ENCODE measurements around the gene BIN1. TPM values are rescaled to one million over a fixed set of nuclear protein-coding genes. Genes with fewer than 3 reads are reported as not detected.

Gene BIN1, protein sequence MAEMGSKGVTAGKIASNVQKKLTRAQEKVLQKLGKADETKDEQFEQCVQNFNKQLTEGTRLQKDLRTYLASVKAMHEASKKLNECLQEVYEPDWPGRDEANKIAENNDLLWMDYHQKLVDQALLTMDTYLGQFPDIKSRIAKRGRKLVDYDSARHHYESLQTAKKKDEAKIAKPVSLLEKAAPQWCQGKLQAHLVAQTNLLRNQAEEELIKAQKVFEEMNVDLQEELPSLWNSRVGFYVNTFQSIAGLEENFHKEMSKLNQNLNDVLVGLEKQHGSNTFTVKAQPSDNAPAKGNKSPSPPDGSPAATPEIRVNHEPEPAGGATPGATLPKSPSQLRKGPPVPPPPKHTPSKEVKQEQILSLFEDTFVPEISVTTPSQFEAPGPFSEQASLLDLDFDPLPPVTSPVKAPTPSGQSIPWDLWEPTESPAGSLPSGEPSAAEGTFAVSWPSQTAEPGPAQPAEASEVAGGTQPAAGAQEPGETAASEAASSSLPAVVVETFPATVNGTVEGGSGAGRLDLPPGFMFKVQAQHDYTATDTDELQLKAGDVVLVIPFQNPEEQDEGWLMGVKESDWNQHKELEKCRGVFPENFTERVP
- 100 to 1,000 TPM in 1 of 3 donors, 10 to 100 TPM in 2; 84.5 to 100 (median 85.4) TPM for polyA plus RNA-seq (ENCODE audit: insufficient read length in 3 of 3)

DNA sequence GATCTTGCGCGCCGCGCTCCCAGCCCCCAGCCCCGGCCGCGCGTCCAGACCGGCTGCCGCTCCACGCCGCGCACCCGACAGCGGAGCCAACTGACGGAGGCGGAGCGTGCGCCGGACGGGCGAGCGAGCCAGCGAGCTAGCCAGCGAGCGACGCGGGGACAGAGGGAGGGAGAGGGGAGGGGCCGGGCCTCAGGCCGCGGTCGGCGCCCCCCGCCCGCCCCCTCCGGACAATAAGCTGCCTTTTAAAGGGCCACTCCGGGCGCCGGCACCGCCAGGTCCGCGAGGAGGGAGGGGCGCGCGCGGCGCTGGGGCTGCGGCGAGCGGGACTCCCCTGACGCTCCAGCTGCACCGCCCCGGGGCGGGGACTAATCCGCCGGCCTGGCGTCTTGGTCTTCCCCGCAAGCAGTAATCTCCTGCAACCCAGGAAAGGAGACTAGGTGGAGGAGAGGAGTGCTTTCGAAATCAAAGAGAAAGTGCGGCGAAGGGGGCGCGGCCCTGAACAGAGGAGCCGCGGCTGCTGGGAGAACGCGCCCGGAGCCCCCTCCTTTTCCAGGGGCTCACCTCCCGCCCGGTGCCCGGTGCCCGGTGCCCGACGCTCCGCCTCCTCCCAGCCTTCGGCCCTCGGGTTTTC, at the start of gene BIN1:
Gene BIN1, minus strand, starts transcription at position 164 of the 631 bp plus-strand sequence. CDS start 211 bp downstream, outside the sequence.
- DNase-seq (ENCODE audit: low read depth in 3 of 3, low spot score in 2 of 3): peak in 1 of 3 donors; percentile 81

DNA sequence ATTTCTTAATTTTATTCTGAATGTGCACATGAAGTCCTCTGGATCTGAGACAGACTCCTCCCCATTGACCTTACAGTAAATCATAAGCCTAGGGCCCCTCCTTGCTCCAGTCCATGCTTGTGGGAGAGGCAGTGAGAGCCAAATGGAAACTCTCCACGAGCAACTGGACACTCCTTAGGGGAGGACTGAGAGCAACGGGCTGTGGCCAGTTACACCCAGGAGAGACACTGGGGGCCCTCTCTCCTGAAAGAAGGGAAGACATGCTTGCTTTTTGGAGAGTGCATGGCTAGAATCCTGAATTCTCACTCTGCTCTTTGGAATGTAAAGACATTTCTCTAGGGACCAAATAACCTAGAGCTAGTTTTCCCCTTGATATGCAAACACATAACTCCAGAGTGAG, 49.0 kb upstream of the BIN1 start:
- DNase-seq (ENCODE audit: low read depth in 3 of 3, low spot score in 2 of 3): peak in 1 of 3 donors; percentile 69

DNA sequence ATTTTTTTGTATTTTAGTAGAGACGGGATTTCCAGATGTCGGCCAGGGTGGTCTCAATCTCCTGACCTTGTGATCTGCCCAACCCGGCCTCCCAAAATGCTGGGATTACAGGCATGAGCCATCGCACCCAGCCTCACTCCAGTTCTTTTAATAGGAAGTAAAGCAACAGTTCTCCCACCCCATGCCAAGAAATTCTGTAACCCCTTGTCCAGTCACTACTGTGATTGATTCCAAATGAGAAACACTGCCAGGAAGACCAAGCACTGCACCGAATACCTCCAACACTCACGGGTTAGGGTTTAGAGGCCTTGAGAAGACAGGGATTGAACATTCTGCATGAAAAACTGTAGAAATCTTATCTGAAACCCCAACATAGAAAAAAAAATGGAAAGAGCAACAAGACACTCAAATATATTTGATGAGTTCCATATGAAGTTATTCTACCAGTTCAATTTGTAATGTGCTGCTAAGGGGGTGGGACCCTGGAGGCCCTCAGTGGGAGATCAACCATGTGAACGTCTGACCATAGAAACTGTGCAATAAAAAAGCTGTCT, 48.2 kb upstream of the BIN1 start:
- no peak for DNase-seq (ENCODE audit: low read depth in 3 of 3, low spot score in 2 of 3)

DNA sequence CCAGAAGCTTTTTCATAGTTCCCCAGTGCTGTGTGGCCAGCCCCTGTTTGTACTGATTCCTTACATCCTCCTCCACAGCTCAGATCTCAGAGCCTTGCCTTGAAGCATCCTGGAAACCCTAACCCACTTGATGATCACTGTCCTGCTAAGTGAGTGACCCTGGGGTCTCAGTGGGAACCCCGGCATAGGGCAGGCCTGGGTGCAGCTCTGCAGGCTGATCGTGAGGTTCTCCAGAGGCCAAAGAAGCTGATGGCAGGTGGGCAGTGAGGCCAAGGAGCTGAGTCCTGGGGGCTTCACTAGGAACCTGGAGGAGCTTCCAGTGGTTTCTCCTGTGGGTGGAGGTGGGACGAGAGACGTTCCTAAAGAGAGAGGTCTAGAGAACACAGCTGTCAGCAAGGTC, 47.4 kb upstream of the BIN1 start:
- no peak for DNase-seq (ENCODE audit: low read depth in 3 of 3, low spot score in 2 of 3)

DNA sequence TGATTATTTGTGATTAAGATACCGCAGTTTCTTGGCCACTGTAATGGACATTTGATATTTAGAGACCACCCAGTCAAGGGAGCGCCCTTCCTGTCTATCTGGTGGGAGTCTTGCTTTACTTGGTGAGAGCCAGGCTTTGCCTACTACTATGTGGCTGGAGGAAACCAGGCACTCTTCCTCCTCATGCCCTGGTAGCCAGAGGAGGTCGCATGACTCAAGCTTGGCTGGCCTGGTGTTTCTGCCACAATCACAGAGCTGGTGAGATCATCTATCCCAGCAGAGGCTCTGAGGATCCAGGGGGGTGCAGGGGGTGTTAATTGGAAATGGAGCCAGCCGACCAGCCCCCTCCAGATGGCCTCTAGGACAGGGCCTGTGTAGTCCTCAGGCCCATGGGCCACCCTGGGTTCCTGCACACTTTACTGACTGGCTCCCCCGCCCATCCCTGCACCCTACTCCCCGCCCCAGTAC, 46.8 kb upstream of the BIN1 start:
- no peak for DNase-seq (ENCODE audit: low read depth in 3 of 3, low spot score in 2 of 3)

DNA sequence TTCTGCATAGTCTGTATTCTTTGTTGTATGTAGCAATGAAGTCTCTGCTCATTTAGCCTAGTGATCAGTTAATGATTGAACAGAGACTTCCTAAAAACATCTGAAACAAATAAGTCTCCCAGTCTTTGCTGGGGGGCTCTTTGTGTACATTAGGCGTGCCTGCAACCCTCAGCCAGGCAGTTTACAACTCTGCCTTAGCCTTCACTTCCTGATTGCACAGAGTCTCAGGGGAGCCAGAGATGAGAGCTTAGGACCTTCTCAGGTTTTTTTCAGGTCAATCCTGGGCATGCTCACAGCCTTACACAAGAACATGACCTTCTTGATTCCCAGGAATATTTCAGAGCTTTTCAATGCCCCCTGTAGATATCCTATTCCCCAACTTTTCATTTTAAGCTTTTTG, 44.0 kb upstream of the BIN1 start:
- DNase-seq (ENCODE audit: low read depth in 3 of 3, low spot score in 2 of 3): no peak

DNA sequence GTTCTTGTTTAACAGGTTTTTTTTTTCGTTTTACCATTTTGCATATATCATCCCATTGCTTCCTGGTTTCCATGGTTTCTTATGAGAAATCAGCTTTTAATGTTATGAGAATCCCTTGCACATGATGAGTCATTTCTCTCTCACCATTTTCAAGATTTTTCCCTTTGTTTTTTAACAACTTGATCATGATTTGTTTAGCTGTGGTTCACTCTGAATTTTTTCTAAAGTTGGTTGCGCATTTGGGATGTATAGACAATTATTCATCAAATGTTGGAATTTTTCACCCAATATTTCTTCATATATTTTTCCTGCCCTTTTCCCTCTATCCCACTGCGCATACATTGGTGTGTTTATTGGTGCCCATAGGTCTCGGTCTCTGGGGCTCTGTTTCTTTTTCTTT, 42.4 kb upstream of the BIN1 start:
- DNase-seq (ENCODE audit: low read depth in 3 of 3, low spot score in 2 of 3): no peak

DNA sequence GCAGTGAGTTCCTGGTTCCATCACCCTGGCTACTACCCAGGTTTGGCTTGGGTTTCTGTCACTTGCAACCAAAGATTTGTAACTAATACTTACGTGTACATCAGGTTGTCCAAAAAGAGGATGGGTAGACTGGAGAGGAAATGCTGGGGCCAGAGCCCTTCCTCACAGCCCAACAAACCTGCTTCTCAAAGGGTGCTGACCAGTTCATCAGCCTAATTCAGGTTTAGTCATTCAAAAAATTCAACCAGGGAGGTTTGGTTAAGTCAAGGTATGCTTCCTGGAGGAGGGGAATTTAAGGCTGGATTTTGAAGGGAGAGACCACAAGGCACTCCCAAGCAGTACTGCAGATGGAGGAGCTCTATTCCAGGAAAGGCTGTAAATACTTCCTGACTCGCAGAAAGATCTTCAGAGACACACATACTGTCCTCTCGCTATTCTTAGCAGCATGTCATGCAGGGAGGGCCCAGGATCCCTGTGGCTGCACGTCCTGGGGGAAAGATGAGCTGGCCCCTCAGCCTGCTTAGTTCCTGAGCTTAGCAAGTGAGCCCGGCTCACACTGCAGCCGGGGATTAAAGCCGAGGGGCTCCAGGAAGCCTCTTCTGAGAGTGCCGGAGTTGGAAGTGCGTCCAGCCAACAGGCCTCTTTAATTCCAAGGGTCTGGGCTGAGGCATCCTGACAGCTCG, 40.0 kb upstream of the BIN1 start:
- DNase-seq (ENCODE audit: low read depth in 3 of 3, low spot score in 2 of 3): no peak

DNA sequence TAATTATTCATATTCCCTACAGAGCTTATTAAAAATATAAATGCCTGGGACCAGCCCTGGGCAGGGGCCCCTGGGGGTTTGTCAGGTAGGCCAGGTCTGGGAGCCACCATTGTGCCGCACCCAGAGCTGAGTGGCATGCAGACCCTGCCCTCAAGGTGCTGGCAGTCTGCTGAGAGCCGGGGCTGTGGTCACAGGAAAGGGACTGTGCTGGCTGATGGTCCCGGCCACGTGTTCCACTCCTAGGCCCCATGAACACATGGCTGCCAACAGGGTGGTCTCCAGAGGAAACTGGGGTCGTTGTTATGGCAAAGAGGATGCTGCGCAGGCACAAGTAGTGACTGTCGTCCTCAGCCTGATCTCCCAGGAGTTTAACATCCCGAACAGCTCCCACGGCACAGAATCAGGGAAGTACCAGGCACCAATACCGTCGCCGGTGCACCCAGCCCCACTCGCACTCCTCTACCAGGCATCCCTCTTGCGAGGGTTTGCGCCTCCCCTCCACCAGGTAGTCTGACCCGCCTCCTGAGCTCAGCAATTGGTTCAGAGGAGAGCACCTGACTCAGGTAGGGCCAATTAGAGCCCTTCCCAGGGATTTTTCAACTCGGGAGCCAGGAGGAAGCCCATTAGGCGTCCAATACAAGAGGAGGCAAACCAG, 39.2 kb upstream of the BIN1 start:
- DNase-seq (ENCODE audit: low read depth in 3 of 3, low spot score in 2 of 3): no peak

DNA sequence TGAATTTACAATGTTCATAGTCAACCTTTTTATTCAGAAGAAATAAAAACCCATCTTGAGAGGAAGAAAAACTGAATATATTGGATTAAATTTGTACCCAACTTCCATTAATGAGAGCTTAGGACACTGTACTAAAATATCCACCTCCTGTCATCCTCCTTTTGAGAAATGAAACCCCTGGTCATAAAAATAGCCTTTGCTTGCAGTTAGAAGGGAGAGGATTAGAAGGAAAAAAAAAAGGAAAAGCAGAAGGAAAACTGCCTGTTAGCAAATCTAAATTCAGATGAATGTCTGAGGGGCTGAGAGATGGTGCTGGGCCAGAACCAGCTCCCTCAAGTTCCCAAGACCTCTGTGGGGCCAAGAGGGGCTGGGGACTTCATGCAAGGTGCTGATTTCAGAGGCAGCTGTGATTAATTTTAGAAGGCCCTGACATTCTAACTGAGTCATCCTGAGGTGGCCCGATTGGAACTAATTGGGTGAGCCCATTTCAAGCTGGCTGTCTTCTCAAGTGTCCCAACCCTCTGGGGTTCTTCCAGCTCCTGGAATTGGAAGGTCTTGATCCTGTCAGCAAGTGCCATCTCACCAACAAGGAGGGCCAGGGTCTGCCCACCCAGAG, 38.4 kb upstream of the BIN1 start:
- DNase-seq (ENCODE audit: low read depth in 3 of 3, low spot score in 2 of 3): no peak

DNA sequence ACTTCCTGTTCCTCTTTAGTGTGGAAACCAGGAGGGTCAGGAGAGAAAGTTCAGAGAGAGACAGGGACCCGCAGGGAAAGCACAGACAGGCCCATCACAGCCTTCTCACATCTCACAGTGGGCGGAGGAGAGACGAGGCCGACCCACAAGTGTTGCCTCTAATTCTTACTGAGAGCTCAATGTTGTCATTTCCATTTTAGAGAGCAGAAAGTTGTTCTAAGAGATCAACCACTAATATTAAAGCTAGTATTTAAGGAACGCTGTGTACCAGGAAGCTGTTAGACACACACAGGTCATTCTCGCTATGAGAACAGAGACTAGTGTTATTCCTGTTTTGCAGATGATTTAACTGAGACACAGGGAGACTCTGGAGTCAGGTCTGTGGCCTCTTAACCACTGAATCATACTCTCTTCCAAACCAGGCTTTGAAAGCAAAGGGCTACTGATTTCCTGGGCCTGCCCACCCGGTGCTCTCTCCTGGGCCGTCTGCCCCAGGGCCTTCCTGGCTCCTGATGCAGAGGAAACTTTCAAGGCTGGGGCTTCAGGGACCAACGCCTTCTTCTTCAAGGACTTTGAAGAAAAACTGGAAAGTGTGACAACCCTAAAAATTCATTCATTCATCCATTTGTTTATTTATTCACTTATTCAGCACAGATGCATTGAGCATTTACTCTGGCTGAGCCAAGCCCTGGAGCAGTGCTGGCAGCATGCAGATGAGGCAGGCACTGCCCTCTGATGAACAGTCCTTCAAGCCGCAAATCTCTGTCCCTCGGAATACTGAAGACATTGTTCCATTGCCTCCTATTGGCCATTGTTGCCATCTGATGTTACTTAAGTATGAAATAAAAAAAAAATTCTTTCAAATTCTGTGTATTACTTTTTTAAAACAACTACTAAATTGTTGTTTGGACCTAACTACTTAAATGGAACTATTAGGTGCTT, 37.2 kb upstream of the BIN1 start:
- DNase-seq (ENCODE audit: low read depth in 3 of 3, low spot score in 2 of 3): no peak

DNA sequence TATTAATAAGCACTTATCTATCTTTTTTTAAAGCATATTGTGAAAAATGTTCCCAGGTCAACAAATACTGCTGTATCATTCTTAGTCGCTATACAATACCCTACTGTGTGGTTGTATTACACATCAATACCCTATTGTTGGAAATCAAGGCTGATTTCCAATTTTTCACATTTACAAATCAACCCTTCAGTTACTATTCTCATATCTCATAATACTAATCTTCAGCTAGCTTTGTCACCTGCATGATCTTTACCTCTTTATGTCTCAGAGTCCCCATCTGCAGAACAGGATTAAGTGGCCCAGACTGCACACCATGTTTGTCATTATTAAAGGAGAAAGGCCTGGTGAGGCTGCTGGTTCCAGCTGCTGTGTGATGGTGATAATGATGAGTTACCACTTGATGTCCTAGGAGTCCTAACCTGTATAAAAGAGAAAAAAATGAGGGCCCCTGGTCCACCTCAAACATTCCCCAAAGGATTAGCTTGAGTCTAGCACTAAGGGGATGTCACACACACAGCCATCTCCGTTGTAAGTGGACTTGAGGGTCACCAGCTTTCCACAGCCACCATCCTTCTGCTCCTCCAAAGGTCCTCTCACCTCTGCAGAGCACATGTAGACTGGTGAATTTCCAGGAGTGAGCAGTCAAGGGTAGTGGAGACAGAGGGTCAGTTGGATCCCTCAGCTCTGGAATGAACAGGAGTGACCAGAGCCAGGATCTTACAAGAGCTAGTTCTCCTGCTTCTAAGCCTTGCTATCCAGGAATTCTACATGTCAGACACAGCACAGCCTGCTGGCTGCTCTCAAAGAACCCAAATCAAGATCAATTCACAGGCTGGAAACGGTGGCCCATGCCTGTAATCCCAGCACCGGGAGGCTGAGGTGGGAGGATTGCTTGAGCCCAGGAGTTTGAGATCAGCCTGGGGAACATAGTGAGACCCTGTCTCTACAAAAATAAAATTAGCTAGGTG, 36.0 kb upstream of the BIN1 start:
- no peak for DNase-seq (ENCODE audit: low read depth in 3 of 3, low spot score in 2 of 3)

DNA sequence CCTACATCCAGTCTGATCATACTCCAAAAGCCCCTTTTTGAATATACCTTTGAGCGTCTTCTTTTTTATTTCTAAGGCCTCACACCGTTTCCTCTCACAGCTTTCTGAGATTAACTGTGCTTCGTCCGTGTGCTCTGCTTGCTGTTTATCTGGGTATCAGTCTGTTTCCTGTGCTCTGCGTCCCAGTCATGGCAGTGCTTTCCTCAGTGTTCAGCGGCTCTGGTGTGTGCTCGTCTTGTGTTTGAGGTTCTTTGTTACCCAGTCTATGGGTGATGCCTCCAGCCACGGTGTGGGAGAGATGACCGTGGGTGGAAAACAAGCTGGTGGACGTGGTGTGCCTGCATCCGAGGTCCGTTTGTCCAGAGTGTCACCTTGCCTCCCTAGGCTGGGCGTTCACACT, 33.6 kb upstream of the BIN1 start:
- no peak for DNase-seq (ENCODE audit: low read depth in 3 of 3, low spot score in 2 of 3)

DNA sequence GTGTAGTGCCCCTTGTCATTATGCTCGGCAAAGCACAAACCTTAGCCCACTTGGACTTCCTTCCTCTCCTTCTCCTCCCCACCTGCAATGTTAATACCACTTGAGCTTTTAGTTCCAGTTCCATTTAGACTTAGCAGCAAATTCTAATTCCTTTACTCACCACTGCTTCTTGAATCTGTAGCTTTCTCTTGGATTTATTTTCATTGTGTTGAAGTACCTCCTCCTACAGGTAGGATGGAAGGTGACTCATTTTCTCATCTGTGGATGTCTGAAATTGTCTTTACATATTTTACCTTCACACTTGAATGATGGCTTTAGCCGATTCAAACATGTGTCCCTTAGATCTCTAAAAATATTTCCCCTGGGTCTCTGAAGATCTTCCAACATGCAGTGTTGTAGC, 32.8 kb upstream of the BIN1 start:
- DNase-seq (ENCODE audit: low read depth in 3 of 3, low spot score in 2 of 3): no peak

DNA sequence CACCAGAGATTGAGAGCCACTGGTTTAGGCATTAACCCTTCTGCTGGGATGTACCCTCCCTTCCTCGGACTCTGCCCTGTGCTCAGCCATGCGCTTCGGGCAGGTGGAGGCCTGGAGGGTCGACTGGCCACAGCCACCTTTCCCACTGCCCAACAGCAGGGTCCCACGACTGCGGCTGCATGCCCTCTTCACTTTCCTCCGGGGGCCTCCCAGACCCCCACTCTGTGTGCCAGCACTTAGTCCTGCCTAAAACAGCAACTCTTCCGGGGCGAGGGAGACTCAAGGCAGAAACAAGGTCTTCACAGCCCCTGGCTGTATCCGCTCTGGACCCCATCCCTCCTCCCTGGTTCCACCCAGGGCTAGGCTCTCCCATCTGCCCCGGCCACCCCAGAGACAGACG, 31.3 kb upstream of the BIN1 start:
- DNase-seq (ENCODE audit: low read depth in 3 of 3, low spot score in 2 of 3): no peak

DNA sequence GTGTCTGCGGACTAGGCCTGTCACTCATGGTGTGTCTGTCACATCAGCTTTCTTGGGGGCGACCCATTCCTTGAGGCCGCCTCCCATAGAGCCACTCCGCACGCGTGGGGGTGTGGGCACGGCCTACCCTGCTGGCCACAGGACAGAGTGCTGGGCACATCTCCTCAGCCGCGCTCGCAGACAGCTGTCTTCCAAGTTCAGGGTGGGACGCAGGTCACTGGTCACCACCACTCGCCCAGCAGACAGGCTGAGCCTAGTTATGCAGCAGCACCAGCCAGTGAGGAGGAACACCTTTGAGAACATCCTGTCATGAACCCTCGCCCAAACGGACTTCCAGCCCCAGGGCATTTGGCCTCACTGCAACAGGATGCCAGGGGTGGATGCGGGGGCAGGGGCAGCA, 30.8 kb upstream of the BIN1 start:
- no peak for DNase-seq (ENCODE audit: low read depth in 3 of 3, low spot score in 2 of 3)

DNA sequence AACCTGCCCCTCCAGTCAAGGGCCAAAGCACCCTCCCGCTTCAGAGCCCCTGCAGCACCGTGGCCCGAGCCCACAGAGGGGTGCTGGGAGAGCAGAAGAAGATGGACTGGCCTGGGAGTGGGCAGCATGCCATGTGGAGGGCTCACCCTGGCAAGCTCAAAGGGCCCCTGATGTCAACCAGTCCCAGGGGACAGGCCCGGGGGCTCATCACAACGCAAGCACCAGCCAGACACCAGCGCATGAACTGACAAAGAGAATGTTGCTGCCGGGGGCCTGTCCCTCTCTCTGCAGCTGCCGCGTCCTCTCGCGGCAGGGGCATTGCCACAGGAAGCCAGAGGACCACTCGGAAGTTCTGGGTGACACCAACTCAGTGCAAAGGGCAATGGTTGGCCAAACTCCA, 30.3 kb upstream of the BIN1 start:
- no peak for DNase-seq (ENCODE audit: low read depth in 3 of 3, low spot score in 2 of 3)
